Nephron progenitor cell (in vitro differentiated cells): ENCODE data around the gene ZNF488.

ENCODE experiments used
- DNase-seq: peaks from one replicate; pipeline ENCODE4 v3.0.0; 2021
- H3K27ac Mint-ChIP-seq: 2 replicates; pipeline ENCODE4 v1.8.0; 2021; ENCODE audit warnings: mild to moderate bottlenecking, moderate library complexity, mixed read lengths
- H3K27me3 Mint-ChIP-seq: 2 replicates; pipeline ENCODE4 v1.8.0; 2021; ENCODE audit warnings: mild to moderate bottlenecking, low read depth, mixed read lengths; ENCODE audit not compliant: poor library complexity
- H3K36me3 Mint-ChIP-seq: 2 replicates; pipeline ENCODE4 v1.8.0; 2021; ENCODE audit warnings: low read depth, mixed read lengths
- H3K4me1 Mint-ChIP-seq: 2 replicates; pipeline ENCODE4 v1.8.0; 2021; ENCODE audit warnings: mixed read lengths
- H3K4me3 Mint-ChIP-seq: 2 replicates; pipeline ENCODE4 v1.8.0; 2021; ENCODE audit warnings: mild to moderate bottlenecking, moderate library complexity, mixed read lengths
- H3K9me3 Mint-ChIP-seq: 2 replicates; pipeline ENCODE4 v1.8.0; 2021; ENCODE audit warnings: mild to moderate bottlenecking, moderate library complexity, mixed read lengths
- TF ChIP-seq, protein P1 (sequence below): fragments of 200-600 bp; sonication (generic); IDR thresholded peaks from 2 replicates; pipeline ENCODE4 v1.5.0; 2021; ENCODE audit warnings: antibody characterized with exemption

The ZNF488 gene

GRCh38 chr10:47323087-47323486 is 61.0 kb downstream of the ZNF488 start:
- Mint-ChIP-seq H3K36me3 (no peaks in the 10 kb centered on the region), H3K27me3 (no peaks in the 10 kb centered on the region), H3K4me3 (no peak overlapping the region), H3K4me1 (no peaks in the 10 kb centered on the region), H3K9me3 (no peaks in the 10 kb centered on the region), H3K27ac (no peak overlapping the region)
- TF ChIP-seq, protein P1, sequence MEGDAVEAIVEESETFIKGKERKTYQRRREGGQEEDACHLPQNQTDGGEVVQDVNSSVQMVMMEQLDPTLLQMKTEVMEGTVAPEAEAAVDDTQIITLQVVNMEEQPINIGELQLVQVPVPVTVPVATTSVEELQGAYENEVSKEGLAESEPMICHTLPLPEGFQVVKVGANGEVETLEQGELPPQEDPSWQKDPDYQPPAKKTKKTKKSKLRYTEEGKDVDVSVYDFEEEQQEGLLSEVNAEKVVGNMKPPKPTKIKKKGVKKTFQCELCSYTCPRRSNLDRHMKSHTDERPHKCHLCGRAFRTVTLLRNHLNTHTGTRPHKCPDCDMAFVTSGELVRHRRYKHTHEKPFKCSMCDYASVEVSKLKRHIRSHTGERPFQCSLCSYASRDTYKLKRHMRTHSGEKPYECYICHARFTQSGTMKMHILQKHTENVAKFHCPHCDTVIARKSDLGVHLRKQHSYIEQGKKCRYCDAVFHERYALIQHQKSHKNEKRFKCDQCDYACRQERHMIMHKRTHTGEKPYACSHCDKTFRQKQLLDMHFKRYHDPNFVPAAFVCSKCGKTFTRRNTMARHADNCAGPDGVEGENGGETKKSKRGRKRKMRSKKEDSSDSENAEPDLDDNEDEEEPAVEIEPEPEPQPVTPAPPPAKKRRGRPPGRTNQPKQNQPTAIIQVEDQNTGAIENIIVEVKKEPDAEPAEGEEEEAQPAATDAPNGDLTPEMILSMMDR, result no peak
- no peak for DNase-seq

- Mint-ChIP-seq H3K27ac (no peak within 1 kb of the TSS), H3K27me3 (no peaks in the 10 kb centered on the region), H3K4me1 (no peaks in the 10 kb centered on the region), H3K9me3 (no peaks in the 10 kb centered on the region), H3K36me3 (no peaks in the 10 kb centered on the region), H3K4me3 (no peak within 1 kb of the TSS)
- DNase-seq, result no peak
- TF ChIP-seq, protein P1, result no peak
Observed at GRCh38 chr10:47322300-47323061, 61.6 kb downstream of the ZNF488 start, which contains the start of gene GDF2. TSS of gene GDF2 (plus strand) at chr10:47322454. CDS start at chr10:47322669, 215 bp downstream.

DNA sequence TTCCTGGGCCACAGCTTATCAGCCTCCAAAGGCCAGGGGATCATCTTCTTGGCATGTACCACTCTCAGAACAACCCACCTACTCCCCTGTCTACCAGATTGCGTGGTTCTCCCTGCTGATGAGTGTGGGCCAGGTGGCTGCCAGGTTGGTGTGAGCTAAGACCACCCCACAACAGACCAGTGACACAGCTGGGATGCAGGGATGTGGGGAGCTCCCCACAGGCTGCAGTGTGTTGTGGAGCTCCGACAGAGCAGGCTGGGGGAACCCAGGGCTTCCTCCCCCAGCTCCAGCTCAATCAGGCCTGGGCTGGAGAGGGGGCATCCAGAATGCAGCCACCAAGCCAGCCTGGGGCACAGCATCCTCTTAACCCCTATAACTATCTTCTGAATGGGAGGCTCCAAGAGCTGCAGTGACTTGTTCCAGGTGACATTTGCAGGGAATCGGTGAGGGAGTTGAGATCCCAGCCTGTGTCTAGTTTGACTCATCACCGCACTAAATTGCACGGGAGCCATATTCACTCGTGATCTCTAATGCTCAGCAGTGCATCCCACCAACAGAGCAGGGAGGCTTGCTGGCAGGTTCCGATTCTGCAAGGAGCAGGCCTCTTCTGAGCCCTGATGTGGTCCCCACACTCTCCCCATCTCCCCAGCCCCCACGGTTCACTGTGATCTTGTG is 62.4 kb downstream of the ZNF488 start:
- Mint-ChIP-seq H3K4me1 (no peaks in the 10 kb centered on the region), H3K27ac (no peak overlapping the region), H3K4me3 (no peak overlapping the region), H3K36me3 (no peaks in the 10 kb centered on the region), H3K9me3 (no peaks in the 10 kb centered on the region), H3K27me3 (peaks cover 4% of the 10 kb centered on the region)
- DNase-seq, result no peak
- TF ChIP-seq, protein P1, result no peak

- DNase-seq, result no peak
- no peak overlapping the region for H3K4me3 Mint-ChIP-seq
- peak overlapping the region; percentile 10 for H3K27ac Mint-ChIP-seq
- H3K9me3 Mint-ChIP-seq, result no peaks in the 10 kb centered on the region
- H3K36me3 Mint-ChIP-seq, result no peaks in the 10 kb centered on the region
- H3K4me1 Mint-ChIP-seq, result no peaks in the 10 kb centered on the region
- TF ChIP-seq, protein P1, result no peak
- peaks cover 7% of the 10 kb centered on the region for H3K27me3 Mint-ChIP-seq
Observed at GRCh38 chr10:47320812-47321211, 63.3 kb downstream of the ZNF488 start.

DNA sequence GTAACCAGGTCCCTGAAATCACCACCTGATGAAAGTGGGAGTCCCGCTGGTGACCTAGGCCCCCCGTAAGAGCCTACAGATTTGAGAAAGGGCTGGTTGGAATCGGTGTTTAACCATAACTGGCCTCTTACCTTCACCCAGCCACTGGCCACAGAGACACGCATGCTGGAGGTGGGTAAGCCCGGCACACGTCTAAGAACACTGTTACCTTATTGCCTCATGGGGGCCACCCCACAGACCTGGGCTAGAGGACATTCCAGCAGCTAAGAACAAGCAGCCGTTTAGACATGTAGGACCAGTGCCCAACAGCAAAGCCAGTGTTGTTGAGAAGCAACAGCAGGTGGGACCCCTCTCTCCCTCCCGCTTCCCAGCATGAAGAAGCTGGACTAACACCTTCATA is 64.3 kb downstream of the ZNF488 start:
- no peaks in the 10 kb centered on the region for H3K4me1 Mint-ChIP-seq
- peaks cover 7% of the 10 kb centered on the region for H3K27me3 Mint-ChIP-seq
- H3K4me3 Mint-ChIP-seq, result no peak overlapping the region
- no peak overlapping the region for H3K27ac Mint-ChIP-seq
- DNase-seq, result no peak
- H3K36me3 Mint-ChIP-seq, result no peaks in the 10 kb centered on the region
- no peaks in the 10 kb centered on the region for H3K9me3 Mint-ChIP-seq
- TF ChIP-seq, protein P1, result no peak
